ENCODE results near the gene DLX3. TPM values are rescaled to one million over a fixed set of nuclear protein-coding genes. Genes with fewer than 3 reads are reported as not detected.

Gene DLX3
- polyA plus RNA-seq, 1 of the 3 experiments (the other 2 are of a cell fraction): not detected

GRCh38 chr17:49994085-49995054 lies 654 bp downstream of the DLX3 start:
- Histone ChIP-seq H3K27me3 (ENCODE audit: insufficient read depth) (peaks cover 80% of the 10 kb centered on the region), H4K20me1 (ENCODE audit: insufficient read depth) (no peaks in the 10 kb centered on the region; the same call in 1 of the 2 replicates), H3K36me3 (replicated peaks in 1 of 2; ENCODE audit: control insufficient read depth in 1 of 2, insufficient read depth in 2 of 2, low read length in 1 of 2) (no peaks in the 10 kb centered on the region), H3F3A (replicated peaks; ENCODE audit: insufficient read depth) (peaks cover 13% of the 10 kb centered on the region), H3K27ac (ENCODE audit: low read depth in 2 of 2, low read length in 1 of 2) (no peak overlapping the region), H3K4me1 (ENCODE audit: control insufficient read depth in 1 of 2, insufficient read depth in 2 of 2, low read depth in 1 of 2, low read length in 1 of 2) (peaks cover 6 to 12% of the 10 kb centered on the region in 2 experiments; a peak in 1 of 4 replicates), H3K4me2 (peak overlapping the region; percentile 78), H3K79me2 (ENCODE audit: insufficient read depth) (no peaks in the 10 kb centered on the region), H2AFZ (ENCODE audit: low read depth) (0 out of 2 replicates have a peak overlapping the region, but pooled peaks have one; percentile 8), H3K9me2 (no peaks in the 10 kb centered on the region), H3K9ac (no peak overlapping the region), H3K9me3 (no peaks in the 10 kb centered on the region), H3K4me3 (ENCODE audit: low read depth in 2 of 2, low read length in 1 of 2) (peak overlapping the region; percentile 32 to 48; a peak in 3 of 4 replicates)
- CTCF ChIA-PET: interaction anchor here (0.7 to 30.0 kb wide), 16 partner anchors 12 to 774 kb away, joined by 3 to 1665 read pairs (median 4); partner anchors contain the start of genes DLX4, ITGA3 and TAC4
- DNase-seq: peak; percentile 36
- POLR2A ChIA-PET: interaction anchor here (0.7 to 1.3 kb wide), 3 partner anchors 112 to 158 kb away, joined by 3 to 4 read pairs (median 3); no protein-coding TSS in a partner anchor
- 21% methylated on average over 50 of the region's 50 CpGs for WGBS (ENCODE audit: low lambda C conversion rate)
- TF ChIP-seq ZBTB33 (IDR thresholded peaks at IDR 0.05; ENCODE audit: borderline replicate concordance, low read depth) (no peak), SIN3A (IDR thresholded peaks at IDR 0.05; ENCODE audit: borderline replicate concordance, low read depth, low read length) (no peak), GATA2 (CRISPR knock-in tag; IDR thresholded peaks at IDR 0.05) (no peak), EZH2phosphoT487 (IDR thresholded peaks at IDR 0.05; ENCODE audit: borderline replicate concordance, low read depth) (peak; percentile 94; the same call in 1 of the 2 replicates), MAX (IDR thresholded peaks at IDR 0.05; ENCODE audit: low read depth) (no peak)

- Histone ChIP-seq H4K20me1 (ENCODE audit: insufficient read depth) (no peaks in the 10 kb centered on the region; the same call in 1 of the 2 replicates), H3K9ac (no peak overlapping the region), H3K9me3 (no peaks in the 10 kb centered on the region), H3K4me3 (ENCODE audit: low read depth in 2 of 2, low read length in 1 of 2) (peak overlapping the region; percentile 32 to 48), H3K9me2 (no peaks in the 10 kb centered on the region), H2AFZ (ENCODE audit: low read depth) (0 out of 2 replicates have a peak overlapping the region, but pooled peaks have one; percentile 40), H3K36me3 (replicated peaks in 1 of 2; ENCODE audit: control insufficient read depth in 1 of 2, insufficient read depth in 2 of 2, low read length in 1 of 2) (no peaks in the 10 kb centered on the region), H3K4me2 (peak overlapping the region; percentile 78), H3F3A (replicated peaks; ENCODE audit: insufficient read depth) (peaks cover 13% of the 10 kb centered on the region), H3K79me2 (ENCODE audit: insufficient read depth) (no peaks in the 10 kb centered on the region), H3K27me3 (ENCODE audit: insufficient read depth) (peaks cover 80% of the 10 kb centered on the region), H3K4me1 (ENCODE audit: control insufficient read depth in 1 of 2, insufficient read depth in 2 of 2, low read depth in 1 of 2, low read length in 1 of 2) (peaks cover 6 to 10% of the 10 kb centered on the region in 2 experiments; a peak in 1 of 4 replicates), H3K27ac (ENCODE audit: low read depth in 2 of 2, low read length in 1 of 2) (no peak overlapping the region)
- DNase-seq: peak; percentile 71
- no peak for TF ChIP-seq RCOR1 (IDR thresholded peaks at IDR 0.05; ENCODE audit: low read length)
- TF ChIP-seq CHD2 (IDR thresholded peaks at IDR 0.05; ENCODE audit: low read length, partially characterized antibody): no peak
- TF ChIP-seq IRF3 (IDR thresholded peaks at IDR 0.05; ENCODE audit: low read depth, low read length): no peak
- TF ChIP-seq GATA2 (CRISPR knock-in tag; IDR thresholded peaks at IDR 0.05): no peak
- TF ChIP-seq RAD21 (IDR thresholded peaks at IDR 0.05; ENCODE audit: low read length): no peak
- TF ChIP-seq RXRA (IDR thresholded peaks at IDR 0.05; ENCODE audit: borderline replicate concordance, low read depth): no peak
- TF ChIP-seq ELF1 (IDR thresholded peaks at IDR 0.05): no peak
- ChIA-PET CTCF (interaction anchor here (0.7 to 30.0 kb wide), 14 partner anchors 17 to 773 kb away, joined by 3 to 1665 read pairs (median 4); partner anchors contain the start of genes DLX4 and TAC4), POLR2A (no interaction called here)
- 27% methylated on average over 37 of the region's 77 CpGs for WGBS (ENCODE audit: low lambda C conversion rate)
These were observed 1.5 kb downstream of the DLX3 start for GRCh38 chr17:49993423-49994060.
